ENCODE data around the gene LCTL. TPM values are rescaled to one million over a fixed set of nuclear protein-coding genes. Genes with fewer than 3 reads are reported as not detected.

Gene LCTL
- total and polyA plus RNA-seq, 10 of the 15 experiments (the other 5 are each of a cell fraction or from before 2014, with no cell fraction given), result 0.07 to 0.76 (median 0.40) TPM; not detected in 5

GRCh38 chr15:66558271-66558670 is 7.5 kb downstream of the LCTL start:
- CTCF ChIA-PET, result no interaction called here

DNA sequence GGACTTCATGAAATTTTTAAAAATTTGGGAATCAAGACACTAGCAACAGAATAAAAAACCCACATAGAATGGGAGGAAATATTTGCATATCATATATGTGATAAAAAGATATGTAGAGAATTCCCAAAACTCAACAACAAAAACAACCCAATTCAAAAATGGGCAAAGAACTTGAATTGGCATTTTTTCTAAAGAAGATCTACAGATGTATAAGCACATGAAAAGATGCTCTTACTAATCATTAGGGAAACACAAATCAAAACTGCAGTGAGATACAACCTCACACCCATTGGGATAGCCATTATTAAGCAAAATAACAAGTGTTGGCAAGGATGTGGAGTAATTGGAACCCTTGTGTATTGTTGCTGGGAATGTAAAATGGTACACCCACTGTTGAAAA is 10.1 kb downstream of the LCTL start:
- H3K27ac ChIP-seq (ENCODE audit: control insufficient read depth, insufficient read depth), result no peak overlapping the region
- in situ Hi-C loops (cut with MboI), result no loop called here
- BruUV-seq (replicated peaks), result no TSS peak
- TF ChIP-seq ZNF274 (IDR thresholded peaks at IDR 0.05; ENCODE audit: insufficient read depth, insufficient read length), result no peak
- no peak for TF ChIP-seq BCL11A (IDR thresholded peaks at IDR 0.05; ENCODE audit: low read depth, low read length)
- no peak for TF ChIP-seq RB1 (IDR thresholded peaks at IDR 0.05; ENCODE audit: borderline replicate concordance)
- TF ChIP-seq GATAD2B (conservative IDR thresholded peaks at IDR 0.05; ENCODE audit: low read depth), result no peak
- no peak for TF ChIP-seq JUNB (IDR thresholded peaks at IDR 0.05)
- no peak for TF ChIP-seq ATF7 (IDR thresholded peaks at IDR 0.05; ENCODE audit: low read depth)
- TF ChIP-seq POLR2A (IDR thresholded peaks at IDR 0.05; ENCODE audit: low read depth, low read length), result no peak
- TF ChIP-seq EED (IDR thresholded peaks at IDR 0.05; ENCODE audit: low read depth), result no peak
- TF ChIP-seq CBX5 (IDR thresholded peaks at IDR 0.05; ENCODE audit: low read depth), result no peak
- FAIRE-seq, result no peak
- no peak overlapping the region for H2AFZ ChIP-seq (ENCODE audit: control insufficient read depth, low read depth, low read length)
- ChIA-PET CTCF (no interaction called here), RAD21 (ENCODE audit: unreplicated experiment) (no interaction called here), POLR2A (interaction anchor here (0.6 kb wide), 1 partner anchor 903 kb away, joined by 3 read pairs; no protein-coding TSS in a partner anchor), SMC1A (ENCODE audit: uncharacterized antibody, unreplicated experiment) (no interaction called here)
- no peaks in the 10 kb centered on the region for H3K79me2 ChIP-seq (ENCODE audit: control insufficient read depth, insufficient read depth, low read length)
- no peaks in the 10 kb centered on the region for H3K9me3 ChIP-seq (replicated peaks; ENCODE audit: control insufficient read depth, insufficient read depth, low read length)
- H3K27me3 ChIP-seq (replicated peaks in 1 of 2; ENCODE audit: control insufficient read depth in 2 of 2, insufficient read depth in 2 of 2, low read length in 1 of 2), result no peaks in the 10 kb centered on the region
- H3K36me3 ChIP-seq (ENCODE audit: control insufficient read depth in 2 of 2, insufficient read depth in 2 of 2, low read length in 1 of 2), result no peaks in the 10 kb centered on the region
- no peak for DNase-seq (ENCODE audit: low read depth, low spot score)
- no peak for ATAC-seq
- H4K20me1 ChIP-seq (ENCODE audit: control insufficient read depth, insufficient read depth), result no peaks in the 10 kb centered on the region
- no peaks in the 10 kb centered on the region for H3K4me1 ChIP-seq (ENCODE audit: control insufficient read depth, insufficient read depth, low read length)
- no peak overlapping the region for H3K9ac ChIP-seq (ENCODE audit: control insufficient read depth, insufficient read depth, low read length)
- intact Hi-C loops (cut with micrococcal nuclease; ENCODE audit: unreplicated experiment), result no loop called here
- H3K4me2 ChIP-seq (ENCODE audit: control insufficient read depth, insufficient read depth), result no peak overlapping the region
- H3K4me3 ChIP-seq, result no peak overlapping the region

More at GRCh38 chr15:66558271-66558670, 7.5 kb downstream of the LCTL start:
- Histone ChIP-seq H4K20me1 (ENCODE audit: control insufficient read depth, insufficient read depth) (no peaks in the 10 kb centered on the region), H3K27ac (ENCODE audit: control insufficient read depth, insufficient read depth) (no peak overlapping the region), H3K27me3 (replicated peaks in 1 of 2; ENCODE audit: control insufficient read depth in 2 of 2, insufficient read depth in 2 of 2, low read length in 1 of 2) (no peaks in the 10 kb centered on the region), H3K9ac (ENCODE audit: control insufficient read depth, insufficient read depth, low read length) (no peak overlapping the region), H2AFZ (ENCODE audit: control insufficient read depth, low read depth, low read length) (no peak overlapping the region), H3K9me3 (replicated peaks; ENCODE audit: control insufficient read depth, insufficient read depth, low read length) (no peaks in the 10 kb centered on the region), H3K4me3 (no peak overlapping the region), H3K4me1 (ENCODE audit: control insufficient read depth, insufficient read depth, low read length) (no peaks in the 10 kb centered on the region), H3K4me2 (ENCODE audit: control insufficient read depth, insufficient read depth) (no peak overlapping the region), H3K36me3 (ENCODE audit: control insufficient read depth in 2 of 2, insufficient read depth in 2 of 2, low read length in 1 of 2) (no peaks in the 10 kb centered on the region), H3K79me2 (ENCODE audit: control insufficient read depth, insufficient read depth, low read length) (no peaks in the 10 kb centered on the region)
- 87% methylated on average over 6 of the region's 6 CpGs for WGBS (ENCODE audit: insufficient coverage, insufficient replicate concordance, low lambda C conversion rate, missing lambda C conversion rate)
- FAIRE-seq (no peak), DNase-seq (ENCODE audit: low read depth, low spot score) (no peak), ATAC-seq (no peak)
- in situ Hi-C loops (cut with MboI), result no loop called here
- POLR2A ChIA-PET, result no interaction called here
- TF ChIP-seq HDAC6 (IDR thresholded peaks at IDR 0.05; ENCODE audit: unreplicated experiment), result no peak
- no peak for TF ChIP-seq CBX5 (IDR thresholded peaks at IDR 0.05; ENCODE audit: low read depth)
- no peak for TF ChIP-seq CBFB (IDR thresholded peaks at IDR 0.05; ENCODE audit: low read depth)
- no peak for TF ChIP-seq ASH2L (IDR thresholded peaks at IDR 0.05; ENCODE audit: borderline replicate concordance, low read depth)
- TF ChIP-seq STAT3 (IDR thresholded peaks at IDR 0.05; ENCODE audit: low read depth, low read length), result no peak
- SMC1A ChIA-PET (ENCODE audit: uncharacterized antibody, unreplicated experiment), result no interaction called here
- BruUV-seq (replicated peaks), result no TSS peak
- intact Hi-C loops (cut with micrococcal nuclease; ENCODE audit: unreplicated experiment), result no loop called here
- RAD21 ChIA-PET (ENCODE audit: unreplicated experiment), result no interaction called here

Measured in GM12878 (cell line).